ENCODE results near the gene CDC42EP2. TPM values are rescaled to one million over a fixed set of nuclear protein-coding genes. Genes with fewer than 3 reads are reported as not detected.

Gene CDC42EP2
- total RNA-seq, 6 experiments from 2014 or later, result 0.55 to 3.4 (median 2.3) TPM

DNA sequence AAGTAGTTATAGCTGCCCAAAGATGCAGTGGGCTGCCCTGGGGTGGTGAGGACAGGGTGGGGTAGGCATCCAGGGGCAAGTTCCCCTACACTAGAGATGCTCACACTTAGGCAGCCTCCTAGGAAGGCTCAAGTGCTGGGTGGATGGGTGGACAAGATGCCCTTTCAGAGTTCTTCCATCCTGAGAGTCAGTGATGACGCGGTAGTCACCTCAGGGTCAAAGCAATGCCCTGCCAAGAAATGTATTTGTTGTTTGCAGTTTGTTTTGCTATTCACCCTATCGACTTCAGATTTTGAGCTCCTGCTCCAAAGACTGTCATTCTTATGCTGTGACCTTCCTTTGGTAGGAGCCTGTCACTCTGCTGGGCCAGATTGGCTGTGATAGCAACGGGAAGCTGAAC is 34.0 kb upstream of the CDC42EP2 start:
- intact Hi-C loops (cut with DNase I), result no loop called here
- ATAC-seq (peak in 3 of 4 donors; percentile 22 to 60 (median 24)), DNase-seq (no peak)
- no peaks in the 10 kb centered on the region for H3K27me3 ChIP-seq
- TF ChIP-seq, protein P1, sequence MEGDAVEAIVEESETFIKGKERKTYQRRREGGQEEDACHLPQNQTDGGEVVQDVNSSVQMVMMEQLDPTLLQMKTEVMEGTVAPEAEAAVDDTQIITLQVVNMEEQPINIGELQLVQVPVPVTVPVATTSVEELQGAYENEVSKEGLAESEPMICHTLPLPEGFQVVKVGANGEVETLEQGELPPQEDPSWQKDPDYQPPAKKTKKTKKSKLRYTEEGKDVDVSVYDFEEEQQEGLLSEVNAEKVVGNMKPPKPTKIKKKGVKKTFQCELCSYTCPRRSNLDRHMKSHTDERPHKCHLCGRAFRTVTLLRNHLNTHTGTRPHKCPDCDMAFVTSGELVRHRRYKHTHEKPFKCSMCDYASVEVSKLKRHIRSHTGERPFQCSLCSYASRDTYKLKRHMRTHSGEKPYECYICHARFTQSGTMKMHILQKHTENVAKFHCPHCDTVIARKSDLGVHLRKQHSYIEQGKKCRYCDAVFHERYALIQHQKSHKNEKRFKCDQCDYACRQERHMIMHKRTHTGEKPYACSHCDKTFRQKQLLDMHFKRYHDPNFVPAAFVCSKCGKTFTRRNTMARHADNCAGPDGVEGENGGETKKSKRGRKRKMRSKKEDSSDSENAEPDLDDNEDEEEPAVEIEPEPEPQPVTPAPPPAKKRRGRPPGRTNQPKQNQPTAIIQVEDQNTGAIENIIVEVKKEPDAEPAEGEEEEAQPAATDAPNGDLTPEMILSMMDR (IDR thresholded peaks at IDR 0.05), result no peak
- TF ChIP-seq POLR2A (IDR thresholded peaks at IDR 0.05), result no peak
- H3K36me3 ChIP-seq, result peaks cover 0 to 18% (median under 1%) of the 10 kb centered on the region in 4 donors
- no peak overlapping the region for H3K4me3 ChIP-seq
- H3K27ac ChIP-seq, result no peak overlapping the region
- H3K4me1 ChIP-seq, result peaks cover 0 to 8% (median 4%) of the 10 kb centered on the region in 4 donors
- no peaks in the 10 kb centered on the region for H3K9me3 ChIP-seq
- 54% methylated on average over 2 of the region's 4 CpGs for WGBS (ENCODE audit: insufficient coverage, low coverage, low lambda C conversion rate, missing lambda C conversion rate)

DNA sequence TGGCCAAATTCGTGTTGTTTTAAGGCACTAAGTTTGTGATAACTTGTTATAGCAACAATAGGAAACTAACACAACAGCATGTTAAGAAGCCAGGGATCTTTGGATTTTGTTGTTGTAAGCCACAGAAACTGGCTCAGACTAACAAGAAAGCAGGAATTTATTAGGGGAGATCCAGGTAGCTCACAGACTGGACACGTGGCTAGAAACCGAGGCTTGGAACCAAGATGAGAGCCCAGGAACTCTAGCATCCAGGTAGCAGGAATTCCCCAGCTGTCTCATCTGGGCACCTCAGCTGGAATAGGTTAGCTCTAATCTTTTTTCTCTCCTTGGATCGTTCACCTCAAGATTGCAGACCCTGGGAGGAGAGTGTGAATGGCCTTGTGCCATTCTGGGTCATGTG is 28.0 kb upstream of the CDC42EP2 start:
- ATAC-seq (no peak), DNase-seq (no peak)
- WGBS (ENCODE audit: insufficient coverage, low coverage, low lambda C conversion rate, missing lambda C conversion rate), result 98% methylated on average over 4 of the region's 4 CpGs
- peaks cover 0 to 8% (median 3%) of the 10 kb centered on the region in 4 donors for H3K36me3 ChIP-seq
- intact Hi-C loops (cut with DNase I), result no loop called here
- peaks cover 0 to 9% (median 0%) of the 10 kb centered on the region in 4 donors for H3K4me1 ChIP-seq
- H3K9me3 ChIP-seq, result no peaks in the 10 kb centered on the region
- H3K4me3 ChIP-seq, result no peak overlapping the region
- H3K27ac ChIP-seq, result no peak overlapping the region
- H3K27me3 ChIP-seq, result no peaks in the 10 kb centered on the region
- TF ChIP-seq POLR2A (IDR thresholded peaks at IDR 0.05), result no peak
- TF ChIP-seq, protein P1 (IDR thresholded peaks at IDR 0.05), result no peak

DNA sequence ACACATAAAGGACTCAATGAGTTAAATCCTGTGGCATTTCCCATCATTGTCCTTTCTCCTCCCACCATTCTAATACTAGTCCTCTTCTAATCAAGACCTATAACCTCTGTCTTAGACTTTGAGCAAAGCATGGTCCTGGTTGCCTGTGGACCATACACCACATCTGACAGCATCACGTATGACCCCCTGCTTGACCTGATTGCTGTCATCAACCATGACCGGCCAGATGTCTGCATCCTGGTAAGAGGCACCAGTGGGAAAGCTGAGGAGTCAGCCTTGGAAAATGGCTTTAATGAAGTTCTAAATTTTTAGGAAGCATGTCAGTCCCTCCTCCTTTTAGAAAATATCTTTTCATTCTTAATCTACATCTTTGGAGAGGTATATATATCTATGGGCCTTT is 27.1 kb upstream of the CDC42EP2 start:
- ATAC-seq, result no peak
- Histone ChIP-seq H3K27ac (no peak overlapping the region), H3K4me3 (no peak overlapping the region), H3K27me3 (no peaks in the 10 kb centered on the region), H3K9me3 (no peaks in the 10 kb centered on the region), H3K36me3 (peaks cover 0 to 4% (median 2%) of the 10 kb centered on the region in 4 donors), H3K4me1 (peaks cover 0 to 12% (median 0%) of the 10 kb centered on the region in 4 donors)
- TF ChIP-seq, protein P1 (IDR thresholded peaks at IDR 0.05), result no peak
- no peak for TF ChIP-seq POLR2A (IDR thresholded peaks at IDR 0.05)
- 100% methylated on average over 2 of the region's 2 CpGs for WGBS (ENCODE audit: insufficient coverage, low coverage, low lambda C conversion rate, missing lambda C conversion rate)
- DNase-seq, result no peak
- intact Hi-C loops (cut with DNase I), result no loop called here

DNA sequence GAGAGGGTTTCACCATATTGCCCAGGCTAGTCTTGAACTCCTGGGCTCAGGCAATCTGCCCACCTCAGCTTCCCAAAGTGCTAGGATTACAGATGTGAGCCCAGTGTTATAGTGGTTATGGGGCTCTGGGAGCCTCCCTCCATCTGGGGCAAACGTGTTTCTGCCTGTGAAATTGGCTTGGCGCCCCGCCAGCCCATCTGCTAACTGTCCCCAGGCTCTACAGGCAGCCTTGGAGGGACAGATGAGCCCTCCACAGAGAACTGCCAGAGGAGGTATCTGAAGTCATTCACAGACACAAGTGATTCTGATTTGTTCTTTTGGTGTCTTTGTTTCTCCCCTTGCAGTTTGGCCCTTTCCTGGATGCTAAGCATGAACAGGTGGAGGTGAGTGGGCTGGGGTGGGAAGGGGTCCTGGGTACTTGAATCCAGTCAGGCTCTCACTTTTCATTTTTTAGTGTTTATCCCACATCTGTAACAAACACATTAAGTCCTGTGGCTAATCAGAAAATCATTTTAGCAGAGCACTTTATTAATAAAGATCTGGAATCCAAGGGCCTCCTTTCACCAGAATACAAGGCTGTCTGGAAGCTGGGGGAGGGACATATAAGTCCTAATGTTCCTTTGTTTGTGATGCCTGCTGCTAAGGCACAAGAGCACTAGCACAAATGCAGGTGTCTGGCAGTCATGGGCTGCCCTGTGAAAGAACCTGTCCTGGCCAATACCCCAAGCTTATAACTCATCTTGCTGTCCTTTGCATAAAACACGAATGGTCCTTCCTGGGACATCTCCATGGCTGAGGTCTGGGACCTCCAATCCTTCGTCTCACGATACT is 25.7 kb upstream of the CDC42EP2 start:
- 71% methylated on average over 6 of the region's 6 CpGs for WGBS (ENCODE audit: insufficient coverage, low coverage, low lambda C conversion rate, missing lambda C conversion rate)
- Histone ChIP-seq H3K4me3 (no peak overlapping the region), H3K4me1 (peaks cover 0 to 12% (median 0%) of the 10 kb centered on the region in 4 donors), H3K27me3 (no peaks in the 10 kb centered on the region), H3K9me3 (no peaks in the 10 kb centered on the region), H3K36me3 (peaks cover 0 to 4% (median 0%) of the 10 kb centered on the region in 4 donors), H3K27ac (no peak overlapping the region)
- ATAC-seq (no peak), DNase-seq (no peak)
- intact Hi-C loops (cut with DNase I), result no loop called here
- TF ChIP-seq POLR2A (IDR thresholded peaks at IDR 0.05), result no peak
- TF ChIP-seq, protein P1 (IDR thresholded peaks at IDR 0.05), result no peak
